GM19351 (cell line): Measurements from ENCODE around the gene DNLZ.

Source experiments
- ATAC-seq: cut with Tn5 transposase; IDR thresholded peaks from one replicate; pipeline ENCODE4 v1.9.1; 2021; ENCODE audit warnings: mild to moderate bottlenecking, moderate library complexity; ENCODE audit not compliant: unreplicated experiment

Gene DNLZ

DNA sequence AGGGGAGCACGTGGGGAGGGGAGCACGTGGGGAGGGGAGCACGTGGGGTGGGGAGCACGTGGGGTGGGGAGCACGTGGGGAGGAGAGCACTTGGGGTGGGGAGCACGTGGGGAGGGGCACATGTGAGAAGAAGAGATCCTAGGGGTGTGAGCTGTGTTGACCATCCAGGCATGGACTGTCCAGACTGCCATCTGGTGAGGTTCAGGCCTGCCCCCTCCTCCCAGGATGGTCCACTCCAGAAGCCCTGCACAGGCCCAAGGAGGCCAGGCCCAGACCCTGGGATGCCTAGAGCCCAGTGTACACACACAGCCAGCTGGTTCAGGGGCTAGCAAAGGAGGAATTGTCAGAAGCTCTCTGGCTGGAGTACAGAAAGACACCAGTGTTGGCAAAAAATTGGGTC, 34.1 kb upstream of the DNLZ start:
- ATAC-seq: no peak

DNA sequence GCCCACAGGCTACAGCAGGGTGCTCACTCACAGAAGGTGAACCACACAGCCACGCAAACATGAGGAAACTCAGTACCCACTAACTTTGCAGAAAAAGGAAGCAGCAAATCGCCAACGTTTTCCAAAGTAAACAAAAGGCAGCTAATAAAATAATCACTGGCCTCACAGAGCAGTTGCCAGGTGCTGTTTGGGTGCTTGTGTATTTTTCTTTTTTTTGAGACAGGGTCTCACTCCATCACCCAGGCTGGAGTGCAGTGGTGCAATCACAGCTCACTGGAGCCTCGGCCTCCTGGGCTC, 32.6 kb upstream of the DNLZ start:
- no peak for ATAC-seq

DNA sequence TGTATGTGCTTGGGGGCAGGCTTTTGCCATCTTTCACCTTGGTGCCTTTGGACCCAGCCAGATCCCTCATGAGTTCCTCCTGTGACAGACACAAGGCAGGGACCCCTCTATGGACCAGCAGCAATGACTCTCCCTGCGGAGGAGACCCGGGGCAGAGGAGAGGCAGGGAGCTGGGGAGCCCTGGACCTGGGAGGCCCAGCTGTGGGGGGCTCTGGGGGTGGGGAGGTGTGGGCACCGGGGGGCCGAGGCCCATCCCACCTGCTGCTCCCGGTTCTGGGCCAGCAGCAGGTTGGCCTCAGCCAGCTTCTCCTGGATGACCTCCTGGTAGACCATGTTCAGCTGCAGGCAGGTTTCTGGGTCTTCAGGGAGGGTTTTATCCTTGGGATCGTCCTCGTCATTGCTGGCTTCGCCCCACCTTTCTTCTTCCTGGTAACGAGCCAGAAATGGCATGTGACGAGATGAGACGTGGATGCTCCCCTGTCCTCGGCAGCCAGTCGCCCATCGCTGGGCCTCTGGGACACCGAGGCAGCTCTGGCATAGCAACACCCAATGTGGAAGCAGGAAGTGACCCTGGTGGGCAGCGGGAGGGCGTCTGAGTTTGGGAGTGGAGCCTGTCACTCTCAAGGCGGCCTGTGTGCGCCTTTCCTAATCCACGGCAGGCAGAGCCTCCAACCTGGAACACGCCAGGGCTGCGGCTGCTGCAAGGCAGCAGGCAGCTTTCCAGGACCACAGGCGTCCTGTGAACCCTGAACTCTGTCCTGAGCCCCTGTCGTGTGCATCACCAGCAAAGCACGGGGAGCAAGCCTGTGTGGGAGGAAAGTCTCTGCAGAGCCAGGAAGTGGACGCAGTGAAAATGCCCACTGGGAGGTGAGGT, 32.0 kb upstream of the DNLZ start:
- ATAC-seq: no peak

DNA sequence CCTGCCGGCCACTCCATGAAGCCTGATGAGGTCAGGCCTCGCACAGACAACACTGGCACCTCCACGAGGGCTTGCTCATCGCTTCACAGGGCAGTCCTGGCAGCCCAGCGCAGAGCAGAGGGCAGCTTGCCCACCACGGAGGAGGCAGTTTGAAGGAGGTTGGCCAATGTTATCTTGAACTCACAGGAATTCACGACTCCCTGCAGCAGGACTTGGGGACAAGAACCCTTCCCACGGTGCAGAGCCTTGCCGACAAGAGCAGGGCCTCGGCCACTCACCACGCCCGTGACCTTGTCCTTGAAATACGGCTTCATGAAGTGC, 31.4 kb upstream of the DNLZ start:
- ATAC-seq: no peak

DNA sequence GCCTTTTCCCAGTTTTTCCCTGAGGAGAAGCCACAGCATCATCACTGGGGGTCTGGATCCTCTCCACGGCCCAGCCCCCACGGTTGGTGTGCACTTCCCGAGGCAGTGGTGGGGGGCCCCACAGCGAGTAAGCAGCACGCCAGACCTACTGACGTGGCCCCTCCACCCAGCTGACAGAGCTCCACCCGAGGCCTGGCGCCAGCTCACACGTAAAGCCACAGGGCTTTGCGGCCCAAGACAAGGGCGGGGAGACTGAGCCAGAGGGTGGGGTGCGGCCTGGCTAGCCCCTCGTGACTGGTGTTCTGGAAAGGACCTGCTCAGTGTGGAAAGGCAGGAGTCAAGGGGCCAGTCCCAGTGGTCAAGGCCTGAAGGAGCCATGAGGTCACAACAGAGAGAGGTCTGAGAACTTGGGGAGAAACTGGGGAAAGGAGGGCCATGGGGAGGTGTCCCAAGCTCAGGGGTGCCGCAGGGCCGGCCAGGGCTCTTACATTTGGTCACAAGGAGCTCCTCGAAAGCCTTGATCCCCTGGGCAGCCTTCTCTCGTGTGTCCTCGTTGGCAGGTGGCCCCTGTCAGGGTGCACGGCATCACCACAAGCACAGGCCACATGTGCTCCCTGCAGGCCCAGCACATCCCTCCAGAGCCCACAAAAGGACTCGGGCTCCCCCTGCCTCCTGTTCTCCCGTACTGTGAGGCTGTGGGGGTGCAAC, 30.9 kb upstream of the DNLZ start:
- no peak for ATAC-seq

DNA sequence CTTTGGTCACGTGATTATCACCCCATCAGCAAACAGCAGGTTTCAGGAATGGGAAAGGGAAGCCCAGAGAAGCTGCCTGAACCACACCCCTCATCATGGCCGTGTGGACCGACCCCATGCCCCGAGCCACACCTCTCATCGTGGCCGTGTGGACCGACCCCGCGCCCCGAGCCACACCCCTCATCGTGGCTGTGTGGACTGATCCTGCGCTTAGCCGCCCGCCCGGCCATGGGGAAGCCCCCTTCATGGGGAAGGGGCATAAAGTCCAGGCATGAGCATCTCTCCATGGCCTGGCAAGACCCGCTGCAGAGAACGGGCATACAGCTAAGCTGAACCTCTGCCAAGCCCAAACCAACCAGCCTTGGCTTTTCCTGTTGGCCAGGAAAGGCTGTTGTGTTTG, 30.0 kb upstream of the DNLZ start:
- no peak for ATAC-seq

DNA sequence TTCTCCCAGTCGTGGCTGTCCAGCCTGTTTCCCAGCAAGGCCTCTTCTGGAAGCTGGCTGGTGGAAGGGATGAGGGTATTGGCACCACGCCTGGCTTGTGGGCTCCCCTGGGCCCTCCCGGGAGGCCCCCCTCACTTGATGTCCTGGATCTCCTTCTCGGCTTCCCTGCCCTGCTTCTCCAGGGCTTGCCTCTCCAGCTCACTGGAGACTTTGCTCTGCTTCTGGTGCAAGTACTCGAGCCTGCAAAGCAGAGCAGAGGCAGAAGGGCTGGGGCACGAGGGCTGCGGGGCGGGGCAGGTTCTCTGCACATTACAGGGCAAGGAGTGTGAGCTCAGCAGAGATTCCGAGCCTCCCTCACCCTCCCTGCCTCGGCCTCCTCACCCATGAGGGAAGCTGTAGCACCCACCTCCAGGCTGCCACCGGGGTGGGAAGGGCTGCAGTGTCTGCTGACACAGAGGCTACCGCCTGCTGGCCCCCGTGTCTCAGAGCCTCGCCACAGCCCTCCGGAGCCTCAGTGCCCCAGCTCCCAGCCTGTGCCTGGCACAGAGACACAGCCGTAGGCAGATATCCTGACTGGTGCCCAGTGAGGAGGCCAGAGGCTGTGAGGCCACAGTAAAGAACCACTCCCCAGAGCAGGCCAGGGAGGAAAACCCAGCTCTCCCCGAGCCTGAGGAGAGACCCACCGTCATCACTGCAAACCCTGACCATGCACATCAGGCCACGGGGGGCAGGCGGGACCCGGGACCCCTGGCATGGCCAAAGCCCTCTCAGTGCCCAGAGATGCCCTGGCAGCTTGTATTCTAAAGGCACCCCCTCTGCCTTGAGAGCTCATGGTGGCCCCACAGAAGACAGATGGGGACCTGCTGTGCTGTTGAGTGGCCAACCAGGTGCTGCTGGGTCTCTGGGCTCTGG, 29.2 kb upstream of the DNLZ start:
- no peak for ATAC-seq

DNA sequence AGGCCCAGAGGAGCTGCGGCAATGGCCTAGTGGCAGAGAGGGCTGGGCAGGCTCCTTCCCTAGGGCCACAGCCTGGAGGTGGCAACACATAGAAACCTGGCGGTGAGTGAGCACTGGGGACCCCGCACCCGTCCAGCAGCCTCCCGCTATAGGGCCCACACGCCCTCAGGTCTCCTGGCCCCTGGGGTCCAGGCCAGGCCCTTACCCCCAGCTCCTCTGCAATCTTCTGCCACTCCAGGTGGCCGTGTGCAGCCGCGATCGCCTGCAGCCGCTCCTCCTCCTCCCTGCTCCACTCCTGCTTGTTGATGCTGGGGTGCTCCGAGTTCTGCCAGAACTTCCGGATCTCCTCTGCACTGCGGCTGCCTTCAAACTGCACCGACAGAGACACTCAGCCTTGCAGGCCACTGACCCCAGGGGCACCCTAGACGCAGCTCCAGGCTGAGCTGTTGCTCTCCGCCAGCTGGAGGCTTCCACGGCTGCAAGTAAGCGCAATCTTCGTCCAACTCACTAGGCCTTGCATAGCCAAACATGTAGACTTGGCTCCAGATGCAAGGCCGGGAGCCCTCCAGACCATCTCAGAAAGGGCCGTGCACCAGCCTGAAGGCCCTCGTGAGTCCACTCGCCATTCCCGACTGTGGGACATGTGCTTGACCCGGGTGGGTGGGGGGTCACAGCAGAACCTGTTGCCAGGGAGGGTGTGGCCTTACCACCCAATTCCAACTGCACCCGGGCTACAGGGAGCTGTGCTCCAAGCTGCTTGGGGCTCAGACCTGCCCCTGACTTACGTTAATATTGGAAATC, 28.4 kb upstream of the DNLZ start:
- ATAC-seq: no peak

DNA sequence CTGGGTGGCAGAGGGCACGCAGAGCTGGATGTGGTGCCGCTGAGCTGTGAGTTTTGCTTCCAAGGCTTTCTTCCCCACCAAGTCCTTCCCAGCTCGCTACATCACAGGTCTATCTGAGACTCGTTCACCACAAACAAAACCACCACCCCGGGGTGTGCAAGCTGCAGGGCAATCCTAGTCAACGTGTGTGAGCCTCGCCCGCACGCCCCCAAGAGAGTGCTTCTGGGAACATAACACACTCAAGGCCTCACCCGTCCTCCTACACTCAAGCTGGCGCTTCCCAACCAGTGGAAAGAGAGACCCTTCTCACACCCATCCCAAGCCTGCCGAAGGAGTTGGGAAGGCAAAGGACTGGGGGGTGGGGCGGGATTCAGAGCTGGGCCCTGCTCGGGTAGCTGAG, 25.9 kb upstream of the DNLZ start:
- ATAC-seq: no peak

DNA sequence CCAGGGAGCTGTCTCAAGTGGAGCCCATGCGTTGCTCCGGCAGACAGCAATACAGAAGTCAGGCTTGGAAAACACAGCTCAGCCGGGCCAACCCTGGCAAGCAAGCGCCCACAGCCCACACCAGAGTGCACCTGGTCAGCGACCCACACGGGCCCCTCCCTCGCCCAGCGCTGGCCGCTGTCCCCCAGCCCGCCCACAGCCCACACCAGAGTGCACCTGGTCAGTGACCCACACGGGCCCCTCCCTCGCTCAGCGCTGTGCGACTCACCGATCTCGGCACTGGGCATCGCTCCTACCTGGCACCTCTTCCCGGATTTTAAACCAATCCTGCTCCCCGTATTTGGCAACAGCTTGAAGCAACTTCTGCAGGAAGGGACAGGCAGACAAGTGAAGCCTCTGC, 23.7 kb upstream of the DNLZ start:
- no peak for ATAC-seq

DNA sequence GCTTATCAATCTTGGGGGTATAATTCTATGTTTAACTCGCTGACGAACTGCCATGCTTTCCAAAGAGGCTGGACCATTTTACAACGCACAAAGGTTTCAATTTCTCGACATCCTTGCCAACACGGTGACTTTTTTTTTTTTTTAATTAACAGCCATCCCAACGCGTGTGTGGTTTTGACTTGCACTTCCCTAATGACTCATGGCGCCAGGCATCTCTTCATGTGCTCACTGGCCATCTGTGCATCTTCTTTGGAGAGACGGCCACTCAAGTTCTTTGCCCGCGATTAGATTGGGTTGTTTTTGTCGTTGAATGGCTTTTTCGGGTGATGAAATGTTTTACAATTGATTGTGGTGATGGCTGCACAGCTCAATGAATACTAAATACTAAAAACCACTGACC, 22.5 kb upstream of the DNLZ start:
- ATAC-seq: no peak

DNA sequence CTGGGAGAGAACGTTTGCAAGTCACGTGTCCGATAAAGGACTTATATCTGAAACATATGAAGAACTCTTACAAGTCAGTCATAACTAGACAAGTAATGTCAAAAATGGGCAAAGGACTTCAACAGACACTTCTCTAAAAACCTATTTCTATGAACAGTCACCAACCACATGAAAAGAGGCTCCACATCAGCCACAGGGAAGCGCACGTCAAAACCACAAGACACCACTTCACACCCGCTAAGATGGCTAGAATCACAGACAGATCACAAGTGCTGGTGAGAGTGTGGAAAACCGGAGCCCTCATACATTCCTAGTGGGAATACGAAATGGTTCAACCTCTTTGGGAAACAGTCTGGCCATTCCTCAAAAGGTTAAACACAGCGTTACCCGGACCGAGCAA, 21.5 kb upstream of the DNLZ start:
- ATAC-seq: no peak

DNA sequence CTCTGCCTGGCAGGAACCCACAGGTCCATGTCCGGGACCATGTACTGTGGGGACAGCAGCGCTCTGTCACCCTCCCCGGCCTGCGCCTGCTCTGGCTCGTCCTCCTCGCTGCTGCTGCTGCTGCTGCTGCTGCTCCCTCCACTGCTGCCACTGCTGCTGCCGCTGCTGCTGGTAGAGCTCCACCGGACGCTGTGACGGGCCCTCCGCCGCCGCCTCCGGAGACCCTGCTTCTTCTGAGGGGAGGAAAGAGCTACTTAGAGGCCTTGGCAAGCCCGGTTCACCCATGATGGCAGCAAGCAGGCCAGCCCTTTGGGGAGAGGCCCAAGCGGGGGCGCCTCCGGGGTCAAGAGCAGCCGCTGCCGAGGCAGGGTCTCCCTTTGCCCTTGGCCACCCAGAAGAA, 19.9 kb upstream of the DNLZ start:
- no peak for ATAC-seq

DNA sequence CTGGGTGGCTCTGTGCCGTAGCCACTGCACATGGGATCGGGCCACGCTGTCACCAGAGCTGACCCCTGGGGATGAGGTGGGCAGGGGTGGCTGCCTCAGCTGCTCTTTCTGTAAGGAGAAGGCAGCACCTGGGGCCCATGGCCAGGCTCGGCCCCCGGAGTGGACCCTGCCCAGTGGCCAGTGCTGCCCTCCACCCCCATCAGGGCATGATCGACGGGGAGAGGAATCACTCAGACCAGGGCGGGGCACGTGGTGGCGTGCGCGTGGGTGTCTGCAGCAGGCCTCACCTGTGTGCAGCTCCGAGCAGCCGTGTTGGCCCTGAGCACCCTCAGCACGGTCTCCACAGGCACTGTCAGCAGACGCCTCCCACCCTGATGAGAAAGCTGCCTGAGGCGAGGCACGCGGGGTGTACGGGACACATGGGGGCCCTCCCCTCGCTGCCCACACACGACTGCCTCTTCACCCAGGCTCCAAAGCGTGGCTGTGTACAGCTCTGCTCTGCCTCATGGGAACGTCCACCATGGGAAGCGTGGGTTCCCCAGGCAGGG, 18.5 kb upstream of the DNLZ start:
- ATAC-seq: no peak

DNA sequence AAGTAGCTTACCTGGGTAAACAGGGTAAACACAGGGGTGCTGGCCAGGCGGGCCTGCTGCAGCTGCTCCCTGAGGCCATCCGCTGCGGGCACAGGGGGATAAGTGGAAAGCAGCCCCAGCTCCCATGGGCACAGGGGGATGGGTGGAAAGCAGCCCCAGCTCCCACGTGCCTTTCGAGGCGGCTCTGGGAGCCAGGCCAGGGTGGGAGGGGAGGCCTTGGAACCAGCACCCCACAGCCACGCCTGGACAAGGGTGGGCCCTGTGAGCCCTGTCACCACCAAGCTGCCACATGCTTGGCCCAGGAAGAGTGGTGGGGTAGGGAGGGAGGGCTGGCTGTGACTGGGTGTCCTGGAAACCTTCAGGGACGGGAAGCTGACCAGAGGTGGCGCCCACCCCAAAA, 17.8 kb upstream of the DNLZ start:
- ATAC-seq: no peak

DNA sequence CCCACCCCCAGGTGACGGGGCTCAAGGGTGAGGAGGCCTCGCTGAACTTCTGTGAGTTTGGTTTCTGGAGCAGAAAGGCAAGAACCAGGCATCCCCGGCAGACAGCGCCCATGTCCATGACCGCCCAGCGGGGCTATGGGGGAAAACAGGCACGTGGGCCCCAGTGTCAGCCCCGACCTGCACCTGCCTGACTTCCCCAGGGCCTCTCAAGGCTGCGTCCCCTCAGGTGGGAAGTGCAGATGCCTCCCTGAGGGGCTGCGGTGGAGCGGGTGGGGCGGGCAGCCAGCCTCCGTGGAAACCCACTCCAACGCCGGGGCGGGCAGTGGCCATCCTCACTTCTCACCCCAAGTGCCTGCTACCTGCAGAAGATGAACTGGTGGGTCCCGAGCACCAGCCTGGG, 16.8 kb upstream of the DNLZ start:
- ATAC-seq: no peak

DNA sequence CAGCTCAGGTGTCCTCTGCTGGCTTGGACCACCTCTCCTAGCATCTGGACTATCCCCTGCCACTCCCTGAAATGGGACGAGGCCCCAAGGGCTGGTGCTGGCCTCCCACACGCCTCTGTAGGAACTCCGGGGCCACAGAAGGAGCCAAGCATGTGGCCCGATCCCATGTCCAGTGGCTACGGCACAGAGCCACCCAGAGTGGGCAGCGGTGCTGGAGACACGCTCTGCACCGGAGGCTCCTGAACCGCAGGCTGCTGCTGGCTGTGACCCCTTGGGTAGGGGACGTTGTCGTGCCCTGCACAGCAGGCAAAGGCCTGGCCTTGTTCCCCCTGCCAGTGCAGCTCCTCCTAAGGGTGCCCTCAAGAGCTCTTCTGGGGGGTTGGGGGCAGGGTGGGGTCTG, 16.3 kb upstream of the DNLZ start:
- no peak for ATAC-seq

DNA sequence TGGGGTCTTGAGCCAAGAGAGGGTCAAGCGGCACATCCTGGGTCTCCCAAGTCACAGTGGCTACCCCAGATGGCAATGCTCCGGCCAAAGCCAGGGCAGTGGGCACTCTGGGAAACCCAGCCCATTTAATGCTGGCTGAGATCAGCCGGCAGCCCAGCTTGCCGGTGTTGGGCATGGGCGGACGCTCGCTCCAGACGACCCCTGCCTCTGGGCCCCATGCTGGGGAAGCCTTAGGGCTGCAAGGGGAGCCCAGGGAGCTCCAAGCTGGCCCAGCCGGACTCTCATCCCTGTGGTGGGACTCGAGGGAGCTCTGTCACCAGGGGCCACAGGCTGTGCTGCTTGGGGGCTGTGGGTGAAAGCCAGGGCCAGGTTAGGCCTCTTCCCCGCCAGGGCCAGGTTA, 15.9 kb upstream of the DNLZ start:
- ATAC-seq: no peak

DNA sequence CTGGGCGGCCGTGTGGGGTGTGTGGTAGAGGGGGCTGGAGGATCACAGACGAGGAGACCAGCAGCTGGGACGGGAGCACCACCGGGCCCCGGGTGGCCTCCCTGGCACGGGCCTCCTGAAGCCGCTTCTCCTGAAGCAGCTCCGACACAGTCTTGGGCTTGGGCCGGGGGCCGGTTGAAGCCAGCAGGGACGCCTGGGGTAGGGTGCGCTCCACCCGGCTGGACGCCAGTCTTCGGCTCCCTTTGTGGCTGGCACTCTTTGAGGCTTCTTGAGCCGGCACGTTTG, 15.4 kb upstream of the DNLZ start:
- no peak for ATAC-seq

DNA sequence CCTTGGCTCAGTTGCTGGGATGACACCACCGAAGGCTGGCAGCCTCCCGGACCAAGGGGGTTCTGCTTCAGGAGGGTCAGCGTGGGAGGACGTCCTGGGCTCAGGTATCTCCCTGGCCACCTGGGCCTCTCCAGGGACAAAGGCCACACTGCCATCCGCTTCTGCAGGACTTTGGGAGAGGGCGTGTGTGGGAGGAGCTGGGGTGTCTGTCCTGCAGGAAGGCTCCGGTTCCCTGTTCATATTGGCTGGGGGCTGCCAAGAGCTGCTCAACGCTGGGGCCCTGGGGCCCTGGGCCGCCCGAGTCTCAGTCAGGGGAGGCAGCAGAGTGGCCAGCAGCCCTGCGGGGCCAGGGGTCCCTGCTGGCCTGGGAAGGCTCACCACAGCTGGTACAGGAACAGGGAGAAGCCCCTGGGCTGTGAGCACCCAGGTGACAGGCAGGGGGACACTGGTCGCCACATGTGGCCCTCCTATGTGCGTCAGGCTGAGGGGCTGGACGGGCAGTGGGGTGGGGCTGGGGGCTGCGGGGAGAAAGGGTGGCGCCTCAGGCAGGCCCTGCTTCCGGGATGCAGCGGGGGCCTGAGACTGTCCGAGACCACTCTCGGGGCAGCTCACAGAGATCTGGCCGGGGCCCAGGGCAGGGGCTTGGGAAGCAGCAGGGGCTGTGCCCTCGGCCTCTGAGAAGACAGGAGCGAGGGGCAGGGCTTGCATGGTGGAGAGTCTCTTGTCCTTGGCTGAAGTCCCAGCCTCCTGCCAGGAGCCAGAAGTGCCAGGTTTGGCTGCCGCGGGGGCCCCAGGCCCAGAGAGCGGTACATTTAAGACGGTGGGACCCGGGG, 14.8 kb upstream of the DNLZ start:
- no peak for ATAC-seq
